HG03108 (cell line): ENCODE measurements around the gene SNCB.
A peak's percentile ranks its signal among the peaks of the same experiment; 100 is the strongest.

Experiments
- ATAC-seq: cut with Tn5 transposase; IDR thresholded peaks from one replicate; pipeline ENCODE4 v1.9.1; 2021; ENCODE audit warnings: moderate library complexity; ENCODE audit not compliant: unreplicated experiment

The SNCB gene

DNA sequence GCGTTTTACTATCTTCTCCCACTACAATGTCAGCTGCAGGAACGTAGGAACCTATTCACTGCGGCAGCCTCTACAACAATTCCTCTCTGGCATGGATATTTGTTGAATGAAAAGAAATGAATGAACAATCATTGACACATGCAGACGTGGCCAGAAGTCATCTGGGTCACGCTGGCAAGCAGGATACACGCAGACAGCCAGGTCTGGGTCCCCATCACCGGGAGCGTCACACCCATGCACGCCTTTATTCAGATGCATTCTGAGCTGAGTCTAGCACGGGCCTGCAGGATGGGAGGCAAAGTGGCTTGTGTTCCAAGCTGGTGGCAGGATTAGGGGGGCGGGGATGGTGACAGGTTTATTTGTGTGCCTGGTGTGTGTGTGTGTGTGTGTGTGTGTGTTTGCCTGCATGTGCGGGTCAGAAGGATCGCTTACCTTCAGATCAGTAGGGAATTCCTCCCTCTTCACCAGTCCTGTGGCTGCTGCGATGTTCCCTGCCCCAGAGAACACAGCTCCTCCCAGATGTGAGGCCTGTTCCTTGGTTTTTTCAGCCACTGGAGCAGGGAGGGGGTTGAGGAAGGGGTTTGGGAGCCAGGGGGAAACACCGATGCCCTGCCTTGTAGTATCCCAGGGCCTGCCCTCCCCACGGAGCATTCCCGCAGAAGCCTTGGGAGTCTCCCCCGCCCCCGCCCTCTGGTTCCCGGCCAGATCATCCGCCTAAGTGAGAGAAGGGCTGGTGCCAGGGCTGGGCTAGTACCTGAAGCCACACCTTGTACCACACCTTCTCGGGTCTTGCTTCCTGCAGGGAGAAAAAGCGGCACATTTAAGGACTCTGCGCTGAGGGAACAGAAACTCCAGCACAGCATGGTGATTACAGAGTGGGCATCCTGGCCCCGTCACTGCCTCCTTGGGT is 4.1 kb downstream of the SNCB start:
- ATAC-seq, result no peak

GRCh38 chr5:176625512-176625911 is 4.8 kb downstream of the SNCB start:
- no peak for ATAC-seq

DNA sequence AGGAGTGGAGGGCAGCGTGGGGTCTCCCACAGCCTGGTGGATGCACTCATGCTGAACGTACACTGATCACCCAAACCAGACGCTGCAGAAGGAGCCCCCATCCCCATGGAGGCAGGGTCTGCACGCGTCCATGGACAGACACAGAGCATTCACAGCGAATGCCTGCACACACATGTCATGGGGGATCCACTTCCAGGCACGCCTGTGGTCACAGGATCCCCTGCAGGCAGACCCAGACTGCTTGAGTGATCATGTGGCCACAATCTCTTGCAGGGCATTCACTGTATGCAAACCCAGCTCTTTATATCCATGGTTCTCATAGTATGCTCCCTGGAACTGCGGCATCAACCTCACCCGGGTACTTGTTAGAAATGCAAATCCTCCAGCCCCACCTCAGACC is 5.4 kb downstream of the SNCB start:
- no peak for ATAC-seq

- ATAC-seq, result no peak
Measured at GRCh38 chr5:176624142-176624541, 6.2 kb downstream of the SNCB start.

DNA sequence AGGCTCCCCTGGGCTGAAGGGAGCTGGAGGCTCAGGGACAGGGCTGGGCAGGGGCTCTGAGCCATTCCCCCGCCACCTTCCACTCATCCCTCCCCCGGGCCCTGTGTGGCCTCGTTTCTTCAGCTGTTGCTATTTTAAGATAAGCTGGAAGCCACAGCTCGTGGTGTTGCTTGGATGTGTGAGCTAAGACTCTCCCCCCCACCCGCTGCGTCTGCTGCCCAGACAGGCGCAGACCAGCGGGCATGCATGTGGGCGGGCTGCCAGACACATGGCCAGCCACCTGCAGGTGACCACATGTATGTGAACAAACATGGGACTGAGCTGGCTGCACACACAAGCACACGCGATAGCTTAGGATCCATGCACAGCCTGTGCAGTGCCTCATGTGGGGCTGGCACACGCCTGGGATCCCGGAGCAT is 8.7 kb downstream of the SNCB start:
- ATAC-seq, result no peak

DNA sequence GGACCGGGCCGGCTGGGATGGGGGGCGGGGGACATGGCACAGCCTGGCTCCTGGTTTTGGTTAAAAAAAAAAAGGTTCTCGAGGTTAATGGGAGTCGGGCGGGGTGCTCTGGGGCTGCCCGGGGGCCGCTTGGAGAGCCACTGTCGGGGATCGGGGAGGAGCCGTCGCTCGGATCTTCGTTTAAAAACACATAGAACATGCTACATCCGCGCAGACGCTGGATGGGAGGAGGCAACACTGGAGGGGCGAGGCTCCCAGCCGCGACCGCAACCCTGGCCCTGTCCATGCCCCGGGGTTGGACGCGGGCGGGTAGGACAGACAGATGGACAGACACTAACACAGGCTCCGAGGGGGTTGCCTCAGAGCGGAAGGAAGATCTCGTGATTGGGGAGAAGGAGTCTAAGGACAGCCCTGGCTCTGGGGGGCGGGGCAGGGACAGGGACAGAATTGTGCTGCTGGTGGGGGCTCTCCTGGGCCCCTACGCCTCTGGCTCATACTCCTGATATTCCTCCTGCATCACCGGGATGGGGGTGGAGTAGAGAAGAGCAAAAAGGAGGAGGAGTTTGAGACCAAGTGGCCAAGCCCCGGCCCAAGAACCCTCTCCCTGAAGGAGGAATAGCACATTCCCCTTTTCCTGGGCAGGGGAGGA is 9.9 kb downstream of the SNCB start:
- ATAC-seq, result no peak

DNA sequence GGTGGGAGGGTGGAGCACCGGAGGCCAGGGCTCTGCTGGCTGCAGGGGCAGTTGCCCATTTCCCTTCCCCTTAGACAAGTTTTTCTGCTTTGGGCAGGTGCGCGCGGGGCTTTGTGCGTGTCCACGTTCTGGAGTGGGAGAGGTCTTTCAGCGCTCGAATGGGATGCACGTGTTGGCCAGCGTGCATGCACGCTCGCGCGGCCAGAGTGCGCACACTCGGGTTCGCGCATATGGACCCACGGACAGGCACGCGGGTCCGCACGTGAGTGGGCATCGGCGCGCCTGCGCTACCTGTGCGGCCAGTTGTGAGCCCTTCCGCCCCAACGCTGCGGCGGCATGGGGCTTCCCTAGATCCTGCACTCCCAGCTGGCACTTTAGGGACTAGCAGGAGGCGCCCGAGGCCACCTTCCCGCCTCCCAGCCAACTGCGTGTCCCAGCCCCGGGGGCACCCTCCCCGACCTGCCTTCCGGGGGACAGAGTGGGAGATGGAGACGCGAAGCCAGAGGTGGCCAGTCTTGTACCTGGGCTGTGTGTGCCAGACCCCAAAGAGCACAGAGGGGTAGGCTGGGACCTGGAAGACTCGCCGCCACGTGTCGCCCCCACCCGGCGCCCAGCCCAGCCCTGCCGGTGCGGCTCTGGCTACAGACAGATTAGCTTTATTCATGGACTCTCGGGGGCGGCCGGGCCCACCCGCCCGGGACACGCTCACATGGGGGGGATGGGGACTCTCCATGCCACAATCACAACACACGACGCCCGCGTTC is 10.6 kb downstream of the SNCB start:
- ATAC-seq, result no peak

- ATAC-seq, result peak; percentile 54
Measured at GRCh38 chr5:176619203-176619568, 11.1 kb downstream of the SNCB start.

GRCh38 chr5:176618783-176619182 is 11.6 kb downstream of the SNCB start:
- ATAC-seq, result no peak

GRCh38 chr5:176616511-176616910 is 13.8 kb downstream of the SNCB start:
- ATAC-seq, result no peak

GRCh38 chr5:176614805-176615478 is 15.4 kb downstream of the SNCB start:
- ATAC-seq, result no peak

- ATAC-seq, result no peak
Measured at GRCh38 chr5:176612855-176613254, 17.5 kb downstream of the SNCB start.

GRCh38 chr5:176612008-176612407 is 18.3 kb downstream of the SNCB start:
- ATAC-seq, result no peak

DNA sequence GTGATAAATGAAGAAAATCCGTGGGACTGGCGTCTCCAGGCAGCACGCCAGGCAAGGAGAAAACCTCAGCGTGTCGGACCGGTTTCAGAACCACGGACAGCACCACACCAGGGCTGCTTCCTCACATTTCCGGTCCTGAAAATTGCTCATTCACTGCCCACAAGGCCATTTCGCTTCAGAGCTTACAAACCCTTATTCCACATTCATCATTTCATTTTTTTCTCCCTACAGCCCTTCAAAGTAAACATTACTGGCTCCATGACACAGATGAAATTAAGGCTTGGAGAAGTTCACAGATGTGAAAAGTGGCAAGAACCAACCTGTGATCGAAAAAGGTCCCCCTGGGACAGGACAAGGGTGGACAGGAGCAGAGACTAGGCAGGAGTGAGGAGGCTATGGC is 18.9 kb downstream of the SNCB start:
- no peak for ATAC-seq

- no peak for ATAC-seq
Measured at GRCh38 chr5:176610435-176610773, 19.9 kb downstream of the SNCB start.

DNA sequence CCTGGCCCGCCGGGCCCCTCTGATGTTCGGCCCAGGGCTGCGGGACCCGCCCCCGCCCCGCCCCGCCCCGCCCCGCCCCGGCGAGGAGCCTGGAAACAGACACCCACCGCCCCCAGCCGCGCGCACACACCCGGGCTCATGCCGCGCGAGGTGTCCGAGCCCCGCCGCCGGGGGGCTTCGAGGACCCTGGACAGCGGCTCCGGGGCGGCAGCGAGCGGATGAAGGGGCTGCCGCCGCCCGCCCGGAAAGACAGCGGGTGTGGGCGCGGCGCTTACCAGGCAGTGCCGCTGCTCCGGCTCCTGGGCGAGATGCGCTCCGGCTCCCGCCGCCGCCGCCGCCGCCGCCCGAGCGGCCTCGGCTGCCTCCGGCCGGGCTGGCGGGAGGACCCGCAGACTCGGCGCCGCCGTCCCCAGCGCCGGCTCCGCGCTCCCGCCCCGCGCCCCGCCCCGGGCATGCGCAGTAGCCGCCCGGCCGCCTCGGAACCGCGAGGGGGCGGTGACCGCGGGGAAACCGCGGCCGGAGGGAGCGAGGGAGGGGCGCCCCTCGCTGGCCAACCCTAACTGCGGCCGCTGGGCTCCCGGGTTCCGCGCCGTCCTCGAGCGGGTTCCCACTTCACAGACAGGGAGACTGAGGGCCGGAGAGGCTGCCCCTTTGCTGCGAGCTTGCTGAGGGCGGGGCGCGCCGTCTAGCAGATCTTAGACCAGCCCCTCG is 20.5 kb downstream of the SNCB start, which contains the start of gene GPRIN1:
Gene GPRIN1, minus strand, starts transcription at position 433 of the 711 bp plus-strand sequence. CDS start 10,322 bp downstream, outside the sequence.
- peak; percentile 70 for ATAC-seq

GRCh38 chr5:176608937-176609723 is 21.2 kb downstream of the SNCB start:
- ATAC-seq, result peak; percentile 13

DNA sequence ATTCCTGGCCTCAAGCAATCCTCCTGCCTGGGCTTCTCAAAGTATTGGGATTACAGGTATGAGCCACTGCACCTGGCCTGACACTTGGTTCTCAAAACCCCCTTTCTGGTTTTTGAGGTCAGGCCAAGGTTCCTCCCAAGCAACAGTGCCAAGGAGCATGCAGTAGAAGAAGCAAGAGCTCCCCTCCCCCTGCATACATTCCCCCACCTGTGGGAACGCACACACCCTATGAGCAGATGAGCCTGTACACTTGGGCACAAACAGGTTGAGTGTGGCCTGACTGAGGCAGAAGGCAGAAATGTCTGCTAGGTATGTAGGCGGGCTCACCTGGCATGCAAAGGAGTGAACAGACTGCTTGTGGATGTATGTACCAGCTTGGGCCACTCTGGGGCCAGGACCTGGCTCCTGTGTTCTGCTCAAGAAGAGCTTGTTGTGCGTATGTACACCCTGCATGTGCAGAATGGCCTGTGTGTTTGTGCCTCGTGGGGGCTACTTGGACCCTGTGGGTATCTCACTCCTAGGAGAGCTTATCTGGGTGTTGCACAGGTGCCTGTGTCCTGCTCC is 22.1 kb downstream of the SNCB start:
- ATAC-seq, result no peak

- no peak for ATAC-seq
Measured at GRCh38 chr5:176606875-176607274, 23.5 kb downstream of the SNCB start.
